GM12878 (cell line): ENCODE results near the gene RBM41.

ENCODE experiments used
- ASH2L ChIP-seq: fragments of 300-600, 200-600 bp; sonication (generic); IDR thresholded peaks from 2 replicates; pipeline ENCODE4 v1.6.1; 2017; ENCODE audit warnings: low read depth, mild to moderate bottlenecking, borderline replicate concordance
- ATF3 ChIP-seq: IDR thresholded peaks from 2 replicates; pipeline ENCODE4 v1.6.1; 2011; ENCODE audit warnings: low read depth, mild to moderate bottlenecking, low read length, moderate library complexity, borderline replicate concordance; ENCODE audit errors: extremely low read depth
- BHLHE40 ChIP-seq, 2 experiments: fragments of 450-650 bp in 1 of 2; IDR thresholded peaks; 2 replicates each; pipeline ENCODE4 v1.6.1; 2011 to 2017; ENCODE audit warnings: low read depth in 2 of 2, borderline replicate concordance in 1 of 2, improper control_type of control experiment in 1 of 2, low read length in 1 of 2, mild to moderate bottlenecking in 1 of 2
- CHD2 ChIP-seq: IDR thresholded peaks from 2 replicates; pipeline ENCODE4 v1.6.1; 2011; ENCODE audit warnings: low read depth, low read length, improper control_type of control experiment, borderline replicate concordance
- CTCF ChIP-seq, 3 experiments: IDR thresholded peaks in 2 of 3; conservative IDR thresholded peaks in 1 of 3; 2 replicates each; pipeline ENCODE4 v1.5.1; 2011; ENCODE audit warnings: low read depth in 3 of 3, low read length in 3 of 3, mild to moderate bottlenecking in 3 of 3, control low read depth in 2 of 3, moderate library complexity in 2 of 3, inconsistent platforms in 1 of 3, mixed read lengths in 1 of 3; ENCODE audit not compliant: control insufficient read depth in 2 of 3, insufficient read depth in 1 of 3; ENCODE audit errors: extremely low read depth in 1 of 3
- NFXL1 ChIP-seq: fragments of 450-650 bp; IDR thresholded peaks from 2 replicates; pipeline ENCODE4 v1.6.1; 2017; ENCODE audit warnings: antibody characterized with exemption, mild to moderate bottlenecking, borderline replicate concordance
- PKNOX1 ChIP-seq: fragments of 450-650 bp; IDR thresholded peaks from 2 replicates; pipeline ENCODE4 v1.6.1; 2016; ENCODE audit warnings: mild to moderate bottlenecking
- POLR2A ChIP-seq: IDR thresholded peaks from 2 replicates; pipeline ENCODE4 v1.6.1; 2011; ENCODE audit warnings: low read depth, mild to moderate bottlenecking, low read length
- POLR2AphosphoS5 ChIP-seq: IDR thresholded peaks from 2 replicates; pipeline ENCODE4 v1.6.1; 2011; ENCODE audit warnings: mild to moderate bottlenecking, low read length, inconsistent platforms
- SP1 ChIP-seq: IDR thresholded peaks from one replicate; pipeline ENCODE4 v1.6.1; 2011; ENCODE audit warnings: low read depth, low read length
- TAF1 ChIP-seq: IDR thresholded peaks from 2 replicates; pipeline ENCODE4 v1.6.1; 2011; ENCODE audit warnings: mild to moderate bottlenecking, low read depth, low read length, borderline replicate concordance
- YY1 ChIP-seq: IDR thresholded peaks from 2 replicates; pipeline ENCODE4 v1.6.1; 2011; ENCODE audit warnings: low read depth, mild to moderate bottlenecking, low read length
- ZNF274 ChIP-seq: IDR thresholded peaks from one replicate; pipeline ENCODE4 v1.8.0; 2011; ENCODE audit not compliant: insufficient read length, insufficient read depth

GRCh38 chrX:107167163-107167921 is 48.7 kb upstream of the RBM41 start:
- no peak for TF ChIP-seq PKNOX1
- TF ChIP-seq NFXL1 = no peak
- no peak for TF ChIP-seq CTCF (IDR thresholded peaks at IDR 0.05 in 2 of 3, conservative IDR thresholded peaks at IDR 0.05 in 1 of 3; ENCODE audit: control insufficient read depth in 2 of 3, extremely low read depth in 1 of 3, insufficient read depth in 1 of 3, low read depth in 3 of 3, low read length in 3 of 3)
- TF ChIP-seq CHD2 = no peak
- no peak for TF ChIP-seq ASH2L
- no peak for TF ChIP-seq TAF1
- no peak for TF ChIP-seq POLR2A
- TF ChIP-seq YY1 = no peak
- no peak for TF ChIP-seq ZNF274
- no peak for TF ChIP-seq POLR2AphosphoS5
- TF ChIP-seq SP1 = no peak
- TF ChIP-seq BHLHE40 (IDR thresholded peaks at IDR 0.05; ENCODE audit: borderline replicate concordance in 1 of 2, low read depth in 2 of 2, low read length in 1 of 2) = no peak
- no peak for TF ChIP-seq ATF3
